IPS-15b (cell line): Measurements from ENCODE around the gene PCDH15.

Experiments used
- H3K27me3 ChIP-seq: one replicate; pipeline ENCODE4 v1.6.1; 2013; ENCODE audit warnings: low read length; ENCODE audit not compliant: control insufficient read depth, insufficient read depth
- H3K36me3 ChIP-seq: one replicate; pipeline ENCODE4 v1.6.1; 2013; ENCODE audit warnings: low read length; ENCODE audit not compliant: control insufficient read depth, insufficient read depth
- H3K4me1 ChIP-seq: one replicate; pipeline ENCODE4 v1.6.1; 2013; ENCODE audit warnings: mild to moderate bottlenecking, low read length; ENCODE audit not compliant: control insufficient read depth, insufficient read depth
- H3K4me3 ChIP-seq: one replicate; pipeline ENCODE4 v1.5.1; 2013; ENCODE audit warnings: low read depth, low read length
- H3K9ac ChIP-seq: one replicate; pipeline ENCODE4 v1.6.1; 2013; ENCODE audit warnings: low read depth, mild to moderate bottlenecking, low read length
- H3K9me3 ChIP-seq: one replicate; pipeline ENCODE4 v1.6.1; 2013; ENCODE audit warnings: mild to moderate bottlenecking, low read length; ENCODE audit not compliant: control insufficient read depth, insufficient read depth

The PCDH15 gene

DNA sequence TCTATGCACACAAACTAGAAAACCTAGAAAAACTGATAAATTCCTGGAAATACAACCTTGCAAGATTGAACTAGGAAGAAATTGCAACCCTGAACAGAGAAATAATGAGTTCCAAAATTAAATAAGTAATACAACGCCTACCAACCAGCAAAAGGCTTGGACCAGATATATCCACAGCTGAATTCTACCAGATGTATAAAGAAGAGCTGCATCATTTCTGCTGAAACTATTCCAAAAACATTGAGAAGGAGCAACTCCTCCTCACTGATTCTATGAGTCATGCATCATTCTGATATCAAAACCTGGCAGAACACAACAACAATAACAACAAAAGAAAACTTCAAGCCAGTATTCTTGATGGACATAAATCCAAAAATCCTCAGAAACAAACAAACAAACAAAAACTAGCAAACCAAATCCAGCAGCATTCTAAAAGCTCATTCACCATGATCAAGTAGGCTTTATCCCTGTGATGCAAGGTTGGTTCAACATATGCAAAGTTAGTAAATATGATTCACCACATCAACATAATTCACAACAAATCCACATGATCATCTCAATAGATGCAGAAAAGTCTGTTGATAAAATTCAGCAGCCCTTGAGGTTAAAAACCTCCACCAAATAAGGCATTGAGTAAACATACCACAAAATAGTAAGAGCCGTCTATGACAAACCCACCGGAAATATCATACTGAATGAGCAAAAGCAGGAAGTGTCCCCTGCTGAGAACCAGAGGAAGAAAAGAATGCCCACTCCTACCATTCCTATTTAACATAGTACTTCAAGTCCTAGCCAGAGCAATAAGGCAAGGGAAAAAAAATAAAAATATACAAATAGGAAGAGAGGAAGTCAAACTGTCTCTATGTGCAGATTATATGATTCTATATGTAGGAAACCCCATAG, 98.2 kb downstream of the PCDH15 start:
- H3K4me1 ChIP-seq = no peaks in the 10 kb centered on the region
- H3K4me3 ChIP-seq = no peak overlapping the region
- no peaks in the 10 kb centered on the region for H3K9me3 ChIP-seq
- no peaks in the 10 kb centered on the region for H3K36me3 ChIP-seq
- H3K9ac ChIP-seq = no peak overlapping the region
- no peaks in the 10 kb centered on the region for H3K27me3 ChIP-seq

DNA sequence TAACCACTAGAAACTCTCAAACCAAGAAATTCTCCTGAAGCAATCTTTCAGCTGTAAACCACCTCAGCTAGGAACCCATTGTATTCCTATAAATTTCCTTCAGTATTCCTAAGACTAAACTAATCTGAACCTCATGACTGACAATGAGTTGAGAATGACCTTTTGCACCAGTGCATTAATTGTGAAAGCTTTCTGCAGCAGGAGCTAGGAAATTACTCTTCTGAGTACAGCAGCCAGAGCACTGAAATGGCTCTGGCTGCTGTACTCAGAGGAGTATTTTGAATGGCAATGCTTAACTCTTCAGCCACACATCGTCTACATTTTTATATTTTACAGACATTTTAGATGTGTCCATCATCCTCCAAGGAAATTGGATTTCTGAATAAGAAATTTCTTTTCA, 109.7 kb downstream of the PCDH15 start:
- H3K4me1 ChIP-seq = no peaks in the 10 kb centered on the region
- no peaks in the 10 kb centered on the region for H3K27me3 ChIP-seq
- H3K9ac ChIP-seq = no peak overlapping the region
- no peaks in the 10 kb centered on the region for H3K9me3 ChIP-seq
- no peak overlapping the region for H3K4me3 ChIP-seq
- no peaks in the 10 kb centered on the region for H3K36me3 ChIP-seq

DNA sequence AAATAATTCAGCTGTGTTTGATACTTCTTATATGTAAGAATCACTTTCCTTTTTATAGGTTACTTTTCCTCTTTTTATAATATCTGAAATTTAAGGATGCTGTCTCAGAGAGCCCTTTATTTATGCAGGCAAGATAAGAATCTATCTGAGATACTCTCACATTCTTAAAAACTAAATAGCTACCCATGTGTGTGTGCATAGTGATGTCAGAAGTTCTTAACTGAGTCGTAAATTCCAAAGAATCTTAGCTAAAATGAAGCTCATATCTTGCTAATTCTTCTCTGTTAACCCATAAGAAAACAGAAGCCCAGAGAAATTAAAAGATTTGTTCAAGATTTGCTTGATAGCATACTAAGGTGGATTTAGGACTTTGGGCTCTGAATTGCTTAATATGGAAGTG, 118.5 kb downstream of the PCDH15 start:
- H3K4me1 ChIP-seq = no peaks in the 10 kb centered on the region
- H3K9me3 ChIP-seq = no peaks in the 10 kb centered on the region
- no peaks in the 10 kb centered on the region for H3K36me3 ChIP-seq
- no peak overlapping the region for H3K9ac ChIP-seq
- H3K27me3 ChIP-seq = no peaks in the 10 kb centered on the region
- no peak overlapping the region for H3K4me3 ChIP-seq

DNA sequence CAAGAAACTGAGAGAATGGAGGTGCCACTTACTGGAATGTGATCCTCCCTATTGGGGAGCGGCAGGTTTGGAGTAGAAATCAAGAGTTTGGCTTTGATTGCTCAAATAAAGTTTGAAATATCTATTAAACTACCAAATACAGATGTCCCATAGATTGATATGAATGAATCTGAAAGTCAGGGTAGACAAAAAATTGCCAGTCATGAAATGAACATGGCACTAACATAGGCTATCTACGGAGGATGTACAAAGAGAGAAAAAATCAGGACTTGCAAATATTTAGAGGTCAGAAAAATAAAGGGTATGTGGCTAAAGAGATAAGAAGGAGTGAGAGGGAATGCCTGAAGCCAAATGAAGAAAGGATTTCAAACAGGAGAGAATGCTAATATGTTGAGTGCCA, 119.9 kb downstream of the PCDH15 start:
- Histone ChIP-seq H3K9ac (no peak overlapping the region), H3K36me3 (no peaks in the 10 kb centered on the region), H3K4me1 (no peaks in the 10 kb centered on the region), H3K27me3 (no peaks in the 10 kb centered on the region), H3K9me3 (no peaks in the 10 kb centered on the region), H3K4me3 (no peak overlapping the region)

DNA sequence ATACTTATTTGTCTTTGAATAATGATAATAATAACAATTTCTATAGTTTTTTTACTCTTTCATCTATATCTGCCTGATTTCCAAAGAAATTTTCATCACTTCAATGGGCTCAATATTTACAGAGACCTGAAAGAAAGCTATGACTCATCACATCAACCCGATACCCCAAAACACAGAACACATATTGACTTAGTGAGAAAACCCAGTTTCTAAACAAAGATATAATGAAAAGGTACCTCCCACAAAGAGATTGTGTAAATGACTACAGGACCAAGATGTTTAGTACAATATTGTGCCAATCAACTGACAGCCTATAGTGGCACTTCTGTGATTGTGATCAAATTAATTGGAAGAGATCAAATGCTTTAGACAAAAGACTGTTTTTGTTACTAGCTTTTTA, 133.9 kb downstream of the PCDH15 start:
- Histone ChIP-seq H3K9ac (no peak overlapping the region), H3K4me3 (no peak overlapping the region), H3K27me3 (no peaks in the 10 kb centered on the region), H3K36me3 (no peaks in the 10 kb centered on the region), H3K9me3 (no peaks in the 10 kb centered on the region), H3K4me1 (no peaks in the 10 kb centered on the region)

DNA sequence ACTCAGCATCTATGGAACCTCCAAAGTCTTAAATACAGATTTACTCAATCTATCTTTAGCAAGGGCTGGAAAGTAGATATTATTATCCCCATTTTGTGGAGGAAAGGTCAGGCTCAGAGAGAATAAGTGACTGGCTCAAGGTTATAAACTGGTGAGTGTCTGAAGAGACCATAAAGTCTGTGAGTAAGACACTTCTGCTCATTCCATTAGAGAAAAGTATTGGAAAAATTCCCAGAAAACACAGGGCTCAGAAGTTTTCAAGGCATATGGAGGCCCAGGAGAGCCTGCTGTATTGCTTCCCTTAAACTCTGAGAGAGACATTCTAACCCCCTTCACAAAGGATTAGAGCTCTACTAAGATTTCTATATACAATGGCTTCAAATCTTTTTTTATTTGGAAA, 134.8 kb downstream of the PCDH15 start:
- Histone ChIP-seq H3K36me3 (no peaks in the 10 kb centered on the region), H3K9me3 (no peaks in the 10 kb centered on the region), H3K9ac (no peak overlapping the region), H3K4me3 (no peak overlapping the region), H3K4me1 (no peaks in the 10 kb centered on the region), H3K27me3 (no peaks in the 10 kb centered on the region)

DNA sequence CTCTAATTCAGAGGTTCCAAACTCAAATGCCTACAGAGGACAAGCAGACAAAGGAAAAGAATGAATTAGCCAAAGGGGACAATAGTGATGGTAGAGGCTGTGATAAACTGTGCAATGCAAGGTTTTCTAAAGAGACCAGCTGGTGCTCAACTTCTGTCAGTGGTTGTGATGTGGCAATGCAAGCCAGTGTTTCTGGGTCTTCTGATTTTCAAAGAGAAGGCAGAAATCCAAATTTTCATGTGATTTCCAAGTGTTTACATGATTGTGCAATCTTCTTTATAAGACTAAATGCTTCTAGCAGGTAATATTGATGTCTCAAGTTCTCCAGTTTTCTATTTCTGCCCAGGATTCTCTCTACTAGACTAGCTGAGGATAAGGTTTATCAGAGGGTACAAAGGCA, 135.9 kb downstream of the PCDH15 start:
- no peak overlapping the region for H3K4me3 ChIP-seq
- no peak overlapping the region for H3K9ac ChIP-seq
- no peaks in the 10 kb centered on the region for H3K4me1 ChIP-seq
- no peaks in the 10 kb centered on the region for H3K36me3 ChIP-seq
- no peaks in the 10 kb centered on the region for H3K9me3 ChIP-seq
- H3K27me3 ChIP-seq = no peaks in the 10 kb centered on the region

DNA sequence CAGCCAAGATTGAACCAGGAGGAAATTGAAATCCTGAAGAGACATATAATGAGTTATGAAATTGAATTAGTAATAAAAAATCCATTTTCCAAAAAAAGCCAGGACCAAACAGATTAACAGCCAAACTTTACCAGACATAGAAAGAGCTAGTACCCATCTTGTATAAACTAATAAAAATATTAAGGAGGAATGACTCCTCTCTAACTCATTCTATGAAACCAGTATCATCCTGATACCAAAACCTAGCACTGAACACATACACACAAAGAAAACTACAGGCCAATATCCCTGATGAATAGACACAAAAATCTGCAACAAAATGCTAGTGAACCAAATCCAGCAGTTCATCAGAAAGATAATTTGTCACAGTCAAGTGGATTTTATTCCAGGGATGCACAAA, 140.6 kb downstream of the PCDH15 start:
- no peaks in the 10 kb centered on the region for H3K27me3 ChIP-seq
- no peaks in the 10 kb centered on the region for H3K4me1 ChIP-seq
- no peaks in the 10 kb centered on the region for H3K36me3 ChIP-seq
- H3K9ac ChIP-seq = no peak overlapping the region
- no peak overlapping the region for H3K4me3 ChIP-seq
- H3K9me3 ChIP-seq = no peaks in the 10 kb centered on the region

DNA sequence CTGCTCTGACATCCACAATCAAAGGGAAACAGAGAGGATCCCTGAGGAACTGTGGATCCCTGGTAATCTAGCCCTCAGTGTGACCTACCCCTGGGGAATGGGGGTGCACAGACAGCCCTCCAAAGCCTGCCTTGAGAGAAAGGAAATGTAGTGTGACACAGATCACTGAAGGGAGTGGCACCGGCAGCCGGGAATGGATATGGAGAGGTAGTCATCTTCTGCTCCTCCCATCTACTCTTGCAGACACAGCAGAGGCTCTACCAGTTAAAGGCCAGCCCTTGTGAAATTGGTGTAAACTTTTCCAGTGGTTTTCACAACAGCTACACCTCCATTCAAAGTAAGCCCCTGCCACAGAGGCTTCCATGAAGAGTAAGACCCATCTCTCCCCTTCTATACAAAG, 144.4 kb downstream of the PCDH15 start:
- no peak overlapping the region for H3K9ac ChIP-seq
- H3K4me3 ChIP-seq = no peak overlapping the region
- no peaks in the 10 kb centered on the region for H3K27me3 ChIP-seq
- no peaks in the 10 kb centered on the region for H3K4me1 ChIP-seq
- H3K9me3 ChIP-seq = no peaks in the 10 kb centered on the region
- H3K36me3 ChIP-seq = no peaks in the 10 kb centered on the region

DNA sequence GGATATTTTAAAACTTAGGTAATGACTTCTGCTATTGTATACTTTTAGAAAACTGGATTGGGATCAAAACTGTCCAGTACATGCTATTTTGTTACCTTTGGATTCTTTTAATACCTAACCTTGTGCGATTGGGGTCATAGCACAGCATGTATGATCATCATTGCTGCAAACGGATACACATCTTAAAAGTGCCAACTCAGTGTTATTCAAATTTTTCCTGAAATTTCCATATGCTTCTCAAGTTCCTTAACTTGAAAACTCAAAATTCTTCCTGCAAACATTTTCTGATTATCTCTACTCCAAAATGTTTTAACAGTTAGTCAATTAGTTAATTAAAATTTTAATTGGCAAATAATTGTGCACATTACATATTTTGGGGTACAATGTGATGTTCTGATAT, 147.5 kb downstream of the PCDH15 start:
- Histone ChIP-seq H3K27me3 (no peaks in the 10 kb centered on the region), H3K9ac (no peak overlapping the region), H3K36me3 (no peaks in the 10 kb centered on the region), H3K9me3 (no peaks in the 10 kb centered on the region), H3K4me1 (no peaks in the 10 kb centered on the region), H3K4me3 (no peak overlapping the region)

DNA sequence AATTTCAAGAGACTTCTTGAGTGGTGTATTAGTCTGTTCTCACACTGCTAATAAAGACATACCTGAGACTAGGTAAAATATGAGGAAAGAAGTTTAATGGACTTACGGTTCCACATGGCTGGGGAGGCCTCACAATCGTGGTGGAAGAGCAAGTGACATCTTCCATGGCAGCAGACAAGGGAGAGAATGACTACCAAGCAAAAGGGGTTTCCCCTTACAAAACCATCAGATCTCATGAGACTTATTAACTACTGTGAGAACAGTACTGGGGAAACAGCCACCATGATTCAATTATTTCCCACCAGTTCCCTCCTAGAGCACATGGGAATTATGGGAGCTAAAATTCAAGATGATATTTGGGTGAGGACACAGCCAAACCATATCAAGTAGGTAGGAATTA, 150.5 kb downstream of the PCDH15 start:
- no peak overlapping the region for H3K9ac ChIP-seq
- H3K9me3 ChIP-seq = no peaks in the 10 kb centered on the region
- no peak overlapping the region for H3K4me3 ChIP-seq
- H3K4me1 ChIP-seq = no peaks in the 10 kb centered on the region
- no peaks in the 10 kb centered on the region for H3K27me3 ChIP-seq
- no peaks in the 10 kb centered on the region for H3K36me3 ChIP-seq

DNA sequence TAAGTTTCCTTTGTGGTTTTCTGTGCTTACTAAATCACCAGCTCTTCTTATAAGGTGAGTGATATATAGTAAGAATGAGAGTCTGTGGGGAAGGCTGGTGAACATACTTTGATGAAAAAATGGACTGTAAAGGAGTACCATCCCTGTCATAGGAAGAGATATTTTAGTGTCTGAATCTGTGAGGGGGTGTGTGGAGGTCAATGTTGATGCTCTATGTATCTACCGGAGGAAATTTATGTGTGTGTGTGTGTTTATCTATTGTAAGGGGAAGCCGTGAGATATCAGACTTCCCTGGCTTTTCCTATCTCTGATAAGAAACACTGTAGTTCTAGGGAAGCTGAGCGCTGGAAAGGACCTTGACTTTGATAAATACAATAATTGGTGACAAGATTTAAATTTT, 179.0 kb downstream of the PCDH15 start:
- no peak overlapping the region for H3K4me3 ChIP-seq
- no peak overlapping the region for H3K9ac ChIP-seq
- no peaks in the 10 kb centered on the region for H3K27me3 ChIP-seq
- H3K36me3 ChIP-seq = no peaks in the 10 kb centered on the region
- H3K9me3 ChIP-seq = no peaks in the 10 kb centered on the region
- no peaks in the 10 kb centered on the region for H3K4me1 ChIP-seq
